ENCODE measurements around the gene ZNF780A. TPM values are rescaled to one million over a fixed set of nuclear protein-coding genes. Genes with fewer than 3 reads are reported as not detected.

The ZNF780A gene
- total RNA-seq, 2 donors from 2014 or later: 13.2 to 17.9 TPM

DNA sequence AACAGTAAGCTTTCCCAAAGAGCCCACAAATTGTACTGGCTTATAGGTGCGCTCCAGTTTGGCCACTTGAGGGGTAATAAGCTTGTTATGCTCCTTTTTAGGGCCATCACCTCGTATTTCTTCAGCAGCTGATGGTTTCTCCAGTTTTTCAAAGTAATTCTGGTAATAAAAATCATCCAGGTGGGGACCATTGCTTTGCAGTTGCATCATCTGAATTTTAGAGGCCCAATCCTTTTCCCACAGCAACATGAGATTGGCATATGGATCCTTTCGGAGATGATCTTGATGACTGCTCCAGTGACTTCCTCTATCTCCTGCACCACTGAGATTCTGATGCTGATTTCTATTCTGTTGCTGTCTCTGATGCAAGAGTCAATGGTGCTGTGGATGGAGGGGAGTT is 66.8 kb downstream of the ZNF780A start:
- intact Hi-C loops (cut with DNase I): no loop called here
- no peak for DNase-seq (ENCODE audit: low spot score)

Other genes with a start within 250 kb of the ZNF780A start
- 100 to 1,000 TPM in 1 of 2 donors, 10 to 100 TPM in 1; 94.1 to 121 TPM for gene FBL, start 244.6 kb downstream of the ZNF780A start, total RNA-seq
- gene FCGBP, start 156.3 kb downstream of the ZNF780A start, total RNA-seq: 10 to 100 TPM; 42.1 to 98.8 TPM
- gene PSMC4, start 119.8 kb downstream of the ZNF780A start, total RNA-seq: 10 to 100 TPM; 59.0 to 67.1 TPM
- 1 to 10 TPM; 5.7 to 5.9 TPM for gene ZNF546, start 93.9 kb downstream of the ZNF780A start, total RNA-seq
- 10 to 100 TPM; 14.0 to 20.7 TPM for gene ZNF780B, start 34.7 kb downstream of the ZNF780A start, total RNA-seq
- 10 to 100 TPM; 16.9 to 21.5 TPM for gene MAP3K10, start 100.5 kb upstream of the ZNF780A start, total RNA-seq
- gene TTC9B, start 127.4 kb upstream of the ZNF780A start, total RNA-seq: not detected
- gene CCNP, start 135.7 kb upstream of the ZNF780A start, total RNA-seq: under 1 TPM in 1 of 2 donors, not detected in 1; 0.42 TPM
- 10 to 100 TPM; 80.4 to 85.1 TPM for gene AKT2, start 194.4 kb upstream of the ZNF780A start, total RNA-seq

Measured in posterior vena cava (tissue), 2 donors.